ENCODE data around the gene WDR62.

The WDR62 gene

GRCh38 chr19:36010402-36010801 is 44.3 kb upstream of the WDR62 start:
- no peak overlapping the region; the same call in 1 of the 2 replicates for H3K27ac ChIP-seq
- no peak for TF ChIP-seq CTCF (conservative IDR thresholded peaks at IDR 0.05; ENCODE audit: low read depth)
- POLR2A ChIA-PET (ENCODE audit: low non-redundant PET) = no interaction called here
- no peak for DNase-seq (ENCODE audit: low spot score)
- CTCF ChIA-PET = interaction anchor here (2.4 kb wide), 1 partner anchor 14 kb away, joined by 8 read pairs; no protein-coding TSS in a partner anchor

DNA sequence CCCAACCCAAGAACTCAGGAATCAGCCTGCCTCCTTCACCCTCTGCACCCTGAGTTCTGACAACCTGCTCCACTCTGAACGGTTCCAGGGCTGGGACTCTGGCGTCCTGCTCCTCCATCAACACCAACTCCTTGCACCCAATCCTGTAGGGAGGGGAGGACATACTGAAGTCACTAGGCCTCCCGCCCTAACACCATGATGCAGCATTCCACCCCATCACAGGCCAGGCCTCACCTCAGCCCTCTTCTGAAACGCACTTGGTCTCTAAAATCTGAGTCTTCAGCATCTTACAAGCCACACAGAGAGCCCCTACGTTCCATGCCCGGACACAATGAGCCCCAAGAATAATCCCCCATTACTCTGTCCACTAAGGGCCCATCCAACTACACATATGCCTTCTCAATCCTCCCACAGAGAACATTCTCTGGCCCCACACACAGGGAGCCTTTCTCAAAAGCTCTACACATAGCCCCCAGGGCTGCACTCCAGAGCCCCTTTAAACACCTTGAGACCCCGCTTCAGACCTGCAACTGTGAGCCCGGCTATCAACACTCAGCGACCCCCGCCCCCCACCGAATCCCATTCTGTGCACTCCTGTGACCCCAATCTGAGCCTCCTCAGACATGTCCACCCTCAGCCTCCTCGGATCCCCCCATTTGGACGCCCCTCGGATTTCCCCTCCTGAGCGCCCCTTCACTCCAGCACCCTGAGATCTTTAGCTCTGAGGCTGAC is 41.3 kb upstream of the WDR62 start:
- TF ChIP-seq CTCF (conservative IDR thresholded peaks at IDR 0.05; ENCODE audit: low read depth) = no peak
- ChIA-PET CTCF (interaction anchor here (0.6 kb wide), 1 partner anchor 434 kb away, joined by 4 read pairs; no protein-coding TSS in a partner anchor), POLR2A (ENCODE audit: low non-redundant PET) (interaction anchor here (0.5 kb wide), 1 partner anchor 13 kb away, joined by 3 read pairs; no protein-coding TSS in a partner anchor)
- no peak for DNase-seq (ENCODE audit: low spot score)
- H3K27ac ChIP-seq = peak overlapping the region; percentile 71

- peak; percentile 99 for DNase-seq (ENCODE audit: low spot score)
- CTCF ChIA-PET = no interaction called here
Measured at GRCh38 chr19:36014012-36014924, 40.4 kb upstream of the WDR62 start, which contains the start of gene ALKBH6. Gene ALKBH6, minus strand, starts transcription at chr19:36014213. Its CDS starts 816 bp downstream, at chr19:36013397.

GRCh38 chr19:36019061-36019670 is 35.5 kb upstream of the WDR62 start:
- TF ChIP-seq CTCF (conservative IDR thresholded peaks at IDR 0.05; ENCODE audit: low read depth) = no peak
- ChIA-PET POLR2A (ENCODE audit: low non-redundant PET) (no interaction called here), CTCF (no interaction called here)
- no peak for DNase-seq (ENCODE audit: low spot score)
- H3K27ac ChIP-seq = no peak overlapping the region

More at GRCh38 chr19:36014012-36014924, 40.4 kb upstream of the WDR62 start, which contains the start of gene ALKBH6:
- POLR2A ChIA-PET (ENCODE audit: low non-redundant PET) = interaction anchor here (0.5 to 0.6 kb wide), 2 partner anchors 14 to 20 kb away, joined by 3 read pairs; no protein-coding TSS in a partner anchor
- TF ChIP-seq CTCF (conservative IDR thresholded peaks at IDR 0.05; ENCODE audit: low read depth) = no peak
- H3K27ac ChIP-seq = peak within 1 kb of the TSS; percentile 71

GRCh38 chr19:36023432-36023831 is 31.3 kb upstream of the WDR62 start:
- no peak for TF ChIP-seq CTCF (conservative IDR thresholded peaks at IDR 0.05; ENCODE audit: low read depth)
- DNase-seq (ENCODE audit: low spot score) = no peak
- ChIA-PET CTCF (no interaction called here), POLR2A (ENCODE audit: low non-redundant PET) (no interaction called here)
- no peak overlapping the region for H3K27ac ChIP-seq

DNA sequence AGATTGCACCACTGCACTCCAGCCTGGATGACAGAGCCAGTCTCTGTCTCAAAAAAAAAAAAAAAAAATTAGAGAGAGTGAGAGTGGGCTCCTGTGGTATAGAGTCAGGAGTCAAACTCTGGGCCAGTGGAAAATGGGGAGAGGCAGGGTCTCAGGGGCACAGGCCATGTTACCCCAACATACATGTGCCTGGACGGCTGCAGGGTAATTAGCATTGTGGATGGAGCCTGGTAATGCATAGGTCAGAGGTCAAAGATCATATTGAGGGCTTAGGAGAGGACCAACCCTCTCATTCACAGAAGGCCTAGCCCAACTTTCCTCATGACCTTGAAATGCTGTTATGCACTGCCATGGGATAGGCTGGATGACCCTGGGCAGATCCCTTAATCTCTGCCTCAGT is 29.2 kb upstream of the WDR62 start:
- ChIA-PET CTCF (no interaction called here), POLR2A (ENCODE audit: low non-redundant PET) (no interaction called here)
- TF ChIP-seq CTCF (conservative IDR thresholded peaks at IDR 0.05; ENCODE audit: low read depth) = no peak
- DNase-seq (ENCODE audit: low spot score) = no peak
- no peak overlapping the region for H3K27ac ChIP-seq
